GM12892 (cell line): Measurements from ENCODE around the gene EXOC4.

Experiments
- POLR2A ChIP-seq: IDR thresholded peaks from 2 replicates; pipeline ENCODE4 v1.6.1; 2011; ENCODE audit warnings: low read depth, low read length, control low read depth
- TAF1 ChIP-seq: IDR thresholded peaks from 2 replicates; pipeline ENCODE4 v1.6.1; 2011; ENCODE audit warnings: low read depth, mild to moderate bottlenecking, control low read depth, low read length, borderline replicate concordance

DNA sequence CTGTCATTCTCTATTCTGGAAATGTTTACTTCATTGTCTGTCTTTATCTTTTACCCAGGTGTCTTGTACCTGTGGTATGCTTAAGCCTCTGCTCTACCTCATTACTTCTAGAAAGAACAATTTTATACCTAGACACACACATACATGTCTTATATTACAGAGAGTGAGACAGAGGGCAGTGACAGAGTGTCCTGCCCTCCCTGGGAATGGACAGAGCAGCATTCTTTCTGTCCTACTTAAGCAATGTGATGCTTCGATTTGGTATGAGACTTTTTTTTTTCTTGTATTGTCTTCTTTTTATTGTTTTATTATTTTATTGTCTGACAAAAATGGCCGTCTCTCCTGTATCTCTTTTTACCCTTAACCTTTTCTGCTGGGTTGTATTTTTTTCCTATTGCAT lies 286.1 kb downstream of the EXOC4 start:
- TF ChIP-seq POLR2A (no peak), TAF1 (no peak)
